CD4-positive, alpha-beta T cell treated with Interleukin-6 for 4 hours (primary cell): Measurements from ENCODE around the gene PASK.

Source experiments
- DNase-seq: peaks from one replicate; pipeline ENCODE4 v3.0.0-alpha.2; 2020; ENCODE audit warnings: mixed read lengths

Gene PASK

DNA sequence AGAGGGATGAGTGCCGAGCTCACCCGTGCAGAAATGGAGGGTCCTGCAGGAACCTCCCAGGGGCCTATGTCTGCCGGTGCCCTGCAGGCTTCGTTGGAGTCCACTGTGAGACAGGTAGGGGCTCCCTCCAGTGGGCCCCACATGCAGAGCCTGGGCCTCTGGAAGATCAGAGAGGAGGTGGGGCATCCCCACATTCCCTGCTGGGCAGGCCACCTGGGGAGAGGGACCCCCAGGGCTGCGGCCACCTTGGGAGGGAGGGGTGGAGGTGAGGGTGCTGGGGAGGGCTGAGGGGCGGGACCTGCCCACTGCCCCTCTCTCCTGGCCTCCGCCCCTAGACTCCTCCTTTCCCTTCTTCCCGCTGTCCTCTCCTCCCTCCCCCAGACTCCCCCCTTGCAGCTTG, 85.7 kb downstream of the PASK start:
- no peak for DNase-seq

DNA sequence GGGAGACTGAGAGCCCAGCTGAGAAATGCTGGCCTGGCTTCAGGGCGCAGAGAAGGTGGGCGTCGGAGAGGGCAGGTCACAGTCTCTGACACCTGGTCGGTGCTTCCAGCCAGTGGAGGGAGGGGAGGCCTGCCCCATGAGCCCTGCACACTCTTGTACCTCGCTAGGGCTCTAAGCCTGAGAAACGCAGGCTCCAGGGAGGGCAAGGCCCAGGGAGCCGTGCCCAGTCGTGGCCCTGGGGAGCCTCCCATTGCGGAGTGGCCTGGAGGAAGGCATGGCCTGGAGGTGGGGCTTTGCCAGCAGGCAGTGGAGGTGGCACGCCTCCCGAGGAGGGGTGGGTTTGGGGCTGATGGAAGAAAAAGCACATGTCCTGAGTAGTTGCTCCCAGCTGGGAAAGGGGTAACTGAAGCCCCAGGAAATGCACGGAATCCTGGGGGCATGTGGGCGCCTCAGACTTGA, 86.2 kb downstream of the PASK start:
- no peak for DNase-seq

DNA sequence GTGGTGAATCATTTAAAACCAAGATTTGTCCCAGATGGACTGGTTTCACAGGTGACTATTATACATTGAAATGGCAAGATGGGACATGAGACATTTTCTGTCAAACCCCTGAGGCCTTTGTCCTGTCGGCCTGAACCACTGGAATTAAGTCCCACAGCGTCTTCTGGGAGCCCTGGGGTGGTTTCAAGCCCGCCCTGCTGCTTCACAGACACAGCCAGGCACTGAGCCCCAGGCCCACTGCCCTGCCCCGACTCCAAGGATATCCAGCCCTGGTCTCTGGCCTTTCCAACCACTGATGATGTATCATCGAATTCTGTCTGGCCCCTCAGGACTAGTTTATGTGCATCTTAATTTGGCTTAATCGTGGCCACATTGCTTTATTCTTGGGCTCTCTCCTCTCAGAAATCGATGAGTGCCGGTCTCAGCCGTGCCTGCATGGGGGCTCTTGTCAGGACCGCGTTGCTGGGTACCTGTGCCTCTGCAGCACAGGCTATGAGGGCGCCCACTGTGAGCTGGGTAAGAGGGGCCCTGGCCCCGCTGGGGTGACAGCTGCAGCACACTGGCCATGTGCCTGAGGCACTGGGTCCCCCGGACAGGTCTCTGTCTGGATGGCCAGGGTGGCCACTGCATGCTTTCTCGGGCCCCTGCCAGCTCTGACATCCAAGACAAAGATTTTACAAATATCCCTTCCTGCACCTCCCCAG, 86.7 kb downstream of the PASK start:
- DNase-seq, result no peak

DNA sequence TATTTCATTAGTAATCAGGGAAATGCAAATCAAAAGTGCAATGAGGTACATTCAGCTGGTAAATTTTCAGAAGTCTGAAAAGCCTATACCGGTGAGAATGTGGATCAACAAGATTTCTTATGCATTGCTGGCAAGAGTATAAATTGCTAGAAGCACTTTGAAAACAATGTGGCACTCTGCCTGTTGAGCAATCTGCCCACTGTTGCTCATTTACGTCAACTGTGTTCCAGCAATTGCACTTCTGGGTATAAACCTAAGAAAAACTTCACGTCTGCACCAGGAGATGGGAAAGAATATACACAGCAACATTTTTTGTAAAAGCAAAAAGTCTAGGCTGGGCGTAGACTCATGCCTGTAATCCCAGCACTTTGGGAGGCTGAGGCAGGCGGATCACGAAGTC, 88.0 kb downstream of the PASK start:
- no peak for DNase-seq
